GM12878 (cell line): ENCODE data around the gene PKP4. TPM values are rescaled to one million over a fixed set of nuclear protein-coding genes. Genes with fewer than 3 reads are reported as not detected.

ENCODE experiments used
- ATAC-seq: fragments of 200-7000 bp; cut with Tn5 transposase; 3 replicates; pipeline ENCODE4 v1.9.1; 2020; ENCODE audit warnings: mild to moderate bottlenecking, moderate library complexity
- BruUV-seq: library from RNA; stranded (reverse); fragments of 400-500 nt; replicated peaks from 2 replicates; lab custom pipeline; 2021; lab: Mats Ljungman, UMichigan
- CTCF ChIA-PET: fragments of 300-600 bp; sonication (Branson Sonifier 250); formaldehyde crosslinking; extraction: SDS; loops from one replicate; lab custom pipeline; 2021; ENCODE audit warnings: inconsistent platforms; lab: Yijun Ruan, JAX
- POLR2A ChIA-PET: fragments of 350-600 bp; formaldehyde crosslinking; extraction: SDS; loops from one replicate; lab custom pipeline; 2021; ENCODE audit warnings: inconsistent platforms; lab: Charles Lee
- RAD21 ChIA-PET: fragments of 300-600 bp; sonication (Branson Sonifier 250); formaldehyde crosslinking; loops from one replicate; lab custom pipeline; 2023; ENCODE audit warnings: antibody characterized with exemption; ENCODE audit not compliant: unreplicated experiment; lab: Charles Lee
- SMC1A ChIA-PET: fragments of 300-600 bp; sonication (Branson Sonifier 250); formaldehyde crosslinking; loops from one replicate; lab custom pipeline; 2023; ENCODE audit not compliant: unreplicated experiment, uncharacterized antibody; lab: Charles Lee
- DNase-seq: peaks from one replicate; pipeline ENCODE4 v3.0.0-alpha.2; 2011; ENCODE audit warnings: low read depth, low spot score
- FAIRE-seq: peaks from 3 replicates; lab custom pipeline; 2011; peaks lifted over from hg19 to GRCh38; lab: Jason Lieb, UNC
- H2AFZ ChIP-seq: 2 replicates; pipeline ENCODE4 v1.6.0; 2011; ENCODE audit warnings: low read depth, low read length, control low read depth; ENCODE audit not compliant: control insufficient read depth
- H3K27ac ChIP-seq: 2 replicates; pipeline ENCODE4 v1.5.1; 2011; ENCODE audit warnings: control low read depth; ENCODE audit not compliant: control insufficient read depth, insufficient read depth
- H3K27me3 ChIP-seq, 2 experiments: replicated peaks in 1 of 2; 2 replicates each; pipeline versions ENCODE4 v1.6.0 to v1.6.1; 2011; ENCODE audit warnings: low read length in 1 of 2; ENCODE audit not compliant: control insufficient read depth in 2 of 2, insufficient read depth in 2 of 2
- H3K36me3 ChIP-seq, 2 experiments: 2 replicates each; pipeline ENCODE4 v1.5.1; 2011; ENCODE audit warnings: low read length in 1 of 2; ENCODE audit not compliant: control insufficient read depth in 2 of 2, insufficient read depth in 2 of 2
- H3K4me1 ChIP-seq: 2 replicates; pipeline ENCODE4 v1.6.1; 2011; ENCODE audit warnings: mild to moderate bottlenecking, low read length, moderate library complexity, mixed read lengths; ENCODE audit not compliant: control insufficient read depth, insufficient read depth
- H3K4me2 ChIP-seq: 2 replicates; pipeline ENCODE4 v1.6.0; 2011; ENCODE audit warnings: control low read depth; ENCODE audit not compliant: control insufficient read depth, insufficient read depth
- H3K4me3 ChIP-seq: fragments of 200-600 bp; sonication (generic); 2 replicates; pipeline ENCODE4 v1.5.1; 2016
- H3K79me2 ChIP-seq: 2 replicates; pipeline ENCODE4 v1.6.0; 2011; ENCODE audit warnings: low read length; ENCODE audit not compliant: control insufficient read depth, insufficient read depth
- H3K9ac ChIP-seq: 2 replicates; pipeline ENCODE4 v1.8.0; 2011; ENCODE audit warnings: low read length, control low read depth, mixed read lengths; ENCODE audit not compliant: control insufficient read depth, insufficient read depth
- H3K9me3 ChIP-seq: replicated peaks from 3 replicates; pipeline ENCODE4 v1.5.1; 2011; ENCODE audit warnings: mild to moderate bottlenecking, low read length; ENCODE audit not compliant: control insufficient read depth, insufficient read depth
- H4K20me1 ChIP-seq: 2 replicates; pipeline ENCODE4 v1.6.0; 2011; ENCODE audit not compliant: control insufficient read depth, insufficient read depth
- BACH1 ChIP-seq: fragments of 450-650 bp; IDR thresholded peaks from 2 replicates; pipeline ENCODE4 v1.6.1; 2017; ENCODE audit warnings: mild to moderate bottlenecking, borderline replicate concordance
- BRCA1 ChIP-seq: IDR thresholded peaks from 2 replicates; pipeline ENCODE4 v1.6.1; 2011; ENCODE audit warnings: low read depth, low read length, improper control_type of control experiment
- CBFB ChIP-seq: IDR thresholded peaks from 2 replicates; pipeline ENCODE4 v1.6.1; 2016; ENCODE audit warnings: antibody characterized with exemption, low read depth
- CBX5 ChIP-seq: sonication (generic); IDR thresholded peaks from 2 replicates; pipeline ENCODE4 v1.6.1; 2016; ENCODE audit warnings: low read depth, moderate library complexity, mild to moderate bottlenecking, inconsistent platforms
- CEBPB ChIP-seq, 2 experiments: fragments of 150-350 bp in 1 of 2; IDR thresholded peaks; 2 replicates each; pipeline ENCODE4 v1.6.1; 2012 to 2014; ENCODE audit warnings: low read depth in 2 of 2, low read length in 2 of 2, borderline replicate concordance in 1 of 2, inconsistent platforms in 1 of 2
- CREM ChIP-seq: IDR thresholded peaks from 2 replicates; pipeline ENCODE4 v1.6.1; 2014; ENCODE audit warnings: antibody characterized with exemption, low read depth
- DPF2 ChIP-seq: fragments of 450-650 bp; IDR thresholded peaks from 2 replicates; pipeline ENCODE4 v1.6.1; 2017; ENCODE audit warnings: mild to moderate bottlenecking
- ESRRA ChIP-seq: IDR thresholded peaks from 2 replicates; pipeline ENCODE4 v1.6.1; 2012; ENCODE audit warnings: mild to moderate bottlenecking, low read length, improper control_type of control experiment
- HDAC6 ChIP-seq: fragments of 200-600 bp; sonication (generic); IDR thresholded peaks from one replicate; pipeline ENCODE4 v1.8.0; 2017; ENCODE audit warnings: antibody characterized with exemption; ENCODE audit not compliant: unreplicated experiment
- HDGF ChIP-seq: fragments of 450-650 bp; IDR thresholded peaks from 2 replicates; pipeline ENCODE4 v1.6.1; 2016; ENCODE audit warnings: antibody characterized with exemption
- KAT2A ChIP-seq: conservative IDR thresholded peaks from 2 replicates; pipeline ENCODE4 v1.6.1; 2011; ENCODE audit warnings: low read depth, low read length; ENCODE audit not compliant: control insufficient read depth
- MEF2A ChIP-seq: IDR thresholded peaks from 2 replicates; pipeline ENCODE4 v1.6.1; 2011; ENCODE audit warnings: low read depth, mild to moderate bottlenecking, low read length, moderate library complexity; ENCODE audit not compliant: insufficient read depth
- POLR2A ChIP-seq: IDR thresholded peaks from 2 replicates; pipeline ENCODE4 v1.6.1; 2011; ENCODE audit warnings: low read depth, mild to moderate bottlenecking, low read length
- POLR2AphosphoS5 ChIP-seq: IDR thresholded peaks from 2 replicates; pipeline ENCODE4 v1.6.1; 2011; ENCODE audit warnings: mild to moderate bottlenecking, low read length, inconsistent platforms
- RAD51 ChIP-seq: fragments of 450-650 bp; IDR thresholded peaks from 2 replicates; pipeline ENCODE4 v1.6.1; 2016; ENCODE audit warnings: moderate library complexity, mild to moderate bottlenecking, inconsistent platforms
- RB1 ChIP-seq: fragments of 450-650 bp; formaldehyde crosslinking; IDR thresholded peaks from 2 replicates; pipeline ENCODE4 v1.6.1; 2017; ENCODE audit warnings: mild to moderate bottlenecking, borderline replicate concordance
- STAT3 ChIP-seq: IDR thresholded peaks from 2 replicates; pipeline ENCODE4 v1.6.1; 2011; ENCODE audit warnings: low read depth, low read length, improper control_type of control experiment
- TCF7 ChIP-seq: IDR thresholded peaks from 2 replicates; pipeline ENCODE4 v1.6.1; 2014; ENCODE audit warnings: antibody characterized with exemption, borderline replicate concordance
- ZNF622 ChIP-seq: fragments of 450-650 bp; IDR thresholded peaks from 2 replicates; pipeline ENCODE4 v1.6.1; 2017; ENCODE audit warnings: mild to moderate bottlenecking, inconsistent platforms
- ZZZ3 ChIP-seq: IDR thresholded peaks from 2 replicates; pipeline ENCODE4 v1.6.1; 2011; ENCODE audit warnings: low read depth; ENCODE audit not compliant: control insufficient read depth, insufficient read length
- WGBS: methylation state at CpG from one replicate; pipeline ENCODE4 v1.1.6; 2016; ENCODE audit warnings: low lambda C conversion rate; ENCODE audit not compliant: insufficient replicate concordance, insufficient coverage; ENCODE audit errors: missing lambda C conversion rate; 5-methylcytosine and 5-hydroxymethylcytosine counted together
- in situ Hi-C: fragments of 300-500 bp; cut with MboI; formaldehyde crosslinking; loops from 9 replicates; pipeline ENCODE4 v1.14.3; 2018; ENCODE audit warnings: mixed read lengths
- intact Hi-C: fragments of 100-400 bp; cut with micrococcal nuclease; formaldehyde crosslinking; loops from one replicate; pipeline ENCODE4 v1.14.2; 2022; ENCODE audit not compliant: unreplicated experiment
- polyA plus RNA-seq, 11 experiments: library from polyadenylated mRNA; depleted of rRNA in 4 of 11; unstranded in 6 of 11; stranded (reverse) in 5 of 11; fragments of >200 nt; fragmentation: Nextera tagmentation in 4 of 11; fragmentation: Illumina TruSeq in 1 of 11; extraction: Ambion mirVana in 4 of 11; extraction: Trizol in 1 of 11; gene quantifications; 1 replicate in 1 of 11; 2 replicates in 10 of 11; pipeline versions ENCODE4 v1.2.1 to v1.2.3, GENCODE V29; 2011 to 2016; ENCODE audit warnings: inconsistent platforms in 2 of 11, missing spikeins in 2 of 11, low read depth in 1 of 11
- total RNA-seq, 4 experiments: library from RNA; depleted of rRNA in 3 of 4; stranded (reverse); fragments of >200 nt in 3 of 4; fragmentation: Illumina TruSeq in 1 of 4; extraction: Trizol in 1 of 4; gene quantifications; 2 replicates each; pipeline versions ENCODE4 v1.2.1 to v1.2.3, GENCODE V29; 2013 to 2021

The PKP4 gene
- total and polyA plus RNA-seq, 10 of the 15 experiments (the other 5 are each of a cell fraction or from before 2014, with no cell fraction given), result 4.8 to 35.8 (median 17.7) TPM

DNA sequence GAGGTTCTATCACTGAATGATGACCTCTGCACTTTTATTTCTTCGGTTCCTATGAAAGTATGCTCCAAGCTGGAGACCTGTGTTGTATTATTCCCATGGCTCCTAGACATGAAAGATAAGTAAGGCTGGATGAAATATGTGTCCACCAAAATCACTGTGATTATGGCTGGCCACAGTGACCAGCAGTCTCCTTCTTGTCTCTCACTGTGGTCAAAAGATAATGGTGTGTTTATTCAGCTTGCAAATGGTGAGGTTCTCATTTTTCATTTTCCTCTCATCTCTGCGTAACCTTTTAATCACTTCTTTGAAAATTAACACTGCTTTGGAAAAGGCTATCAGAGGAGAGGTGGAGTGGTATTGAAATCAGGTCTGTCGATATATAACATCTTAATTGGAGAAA, 230.6 kb downstream of the PKP4 start:
- ChIA-PET CTCF (no interaction called here), SMC1A (interaction anchor here (1.3 kb wide), 1 partner anchor 39 kb away, joined by 3 read pairs; no protein-coding TSS in a partner anchor), RAD21 (no interaction called here), POLR2A (no interaction called here)
- no peaks in the 10 kb centered on the region for H3K4me1 ChIP-seq
- H3K27me3 ChIP-seq, result no peaks in the 10 kb centered on the region; a peak in 1 of 4 replicates
- no TSS peak for BruUV-seq
- WGBS, result 15% methylated on average over 3 of the region's 3 CpGs
- TF ChIP-seq STAT3, result no peak
- TF ChIP-seq HDGF, result no peak
- no peak for TF ChIP-seq MEF2A
- no peak for TF ChIP-seq RAD51
- TF ChIP-seq BRCA1, result no peak
- TF ChIP-seq DPF2, result no peak
- TF ChIP-seq ZNF622, result no peak
- TF ChIP-seq BACH1, result no peak
- TF ChIP-seq POLR2AphosphoS5, result no peak
- no peak for TF ChIP-seq CREM
- TF ChIP-seq ESRRA, result no peak
- TF ChIP-seq KAT2A, result no peak
- no peak for TF ChIP-seq CEBPB (IDR thresholded peaks at IDR 0.05; ENCODE audit: borderline replicate concordance in 1 of 2, low read depth in 2 of 2, low read length in 2 of 2)
- TF ChIP-seq HDAC6, result no peak
- TF ChIP-seq CBX5, result no peak
- TF ChIP-seq RB1, result no peak
- TF ChIP-seq TCF7, result no peak
- TF ChIP-seq ZZZ3, result no peak
- TF ChIP-seq CBFB, result no peak
- TF ChIP-seq POLR2A, result no peak
- no peak overlapping the region for H3K9ac ChIP-seq
- H3K36me3 ChIP-seq, result no peaks in the 10 kb centered on the region
- no peak overlapping the region for H3K4me3 ChIP-seq
- no peak overlapping the region for H3K27ac ChIP-seq
- H3K4me2 ChIP-seq, result no peak overlapping the region
- no peak for FAIRE-seq
- in situ Hi-C loops, result no loop called here
- H4K20me1 ChIP-seq, result no peaks in the 10 kb centered on the region
- H2AFZ ChIP-seq, result no peak overlapping the region
- no peaks in the 10 kb centered on the region for H3K79me2 ChIP-seq
- intact Hi-C loops, result no loop called here
- no peak for DNase-seq
- no peak for ATAC-seq
- H3K9me3 ChIP-seq, result no peaks in the 10 kb centered on the region
